Stimulated activated CD4-positive, alpha-beta T cell treated with anti-CD3 and anti-CD28 coated beads, Interleukin-2, amount 100 ng/mL, for 48 hours (primary cell): Measurements from ENCODE around the gene PCDHA7.
A peak's percentile ranks its signal among the peaks of the same experiment; 100 is the strongest.
"Not testable (repeated sequence)": the region's sequence is repeated elsewhere in the genome, so short reads cannot be mapped to it uniquely, and the experiment has no call there.

Experiments
- DNase-seq, 2 donors: peaks; one replicate each; pipeline ENCODE4 v3.0.0-alpha.2; 2020

The PCDHA7 gene

GRCh38 chr5:140823475-140823874, 10.6 kb upstream of the PCDHA7 start:
- DNase-seq = no peak

- DNase-seq = no peak
These were observed 6.2 kb upstream of the PCDHA7 start, which contains the start of gene PCDHA6 for GRCh38 chr5:140827704-140828361. PCDHA6 (plus strand) TSS chr5:140827960; CDS start chr5:140828092, 132 bp downstream.

- DNase-seq = no peak
These were observed 5.7 kb upstream of the PCDHA7 start for GRCh38 chr5:140828362-140828737.

- DNase-seq = not testable (repeated sequence)
These were observed 4.3 kb upstream of the PCDHA7 start for GRCh38 chr5:140829511-140830501.

- DNase-seq = not testable (repeated sequence)
These were observed 455 bp downstream of the PCDHA7 start for GRCh38 chr5:140834439-140835008.

GRCh38 chr5:140835622-140836510, 1.8 kb downstream of the PCDHA7 start:
- no peak for DNase-seq

GRCh38 chr5:140840978-140841962, 7.2 kb downstream of the PCDHA7 start, which contains the start of gene PCDHA8:
PCDHA8 (plus strand) TSS chr5:140841187; CDS start chr5:140841322, 135 bp downstream.
- DNase-seq = peak in 1 of 2 donors; percentile 24

- DNase-seq = no peak
These were observed 9.0 kb downstream of the PCDHA7 start for GRCh38 chr5:140842798-140843733.

- not testable (repeated sequence) for DNase-seq
These were observed 14.4 kb downstream of the PCDHA7 start, which contains the start of gene PCDHA9 for GRCh38 chr5:140848139-140849102. PCDHA9 (plus strand) TSS chr5:140848382; CDS start chr5:140848496, 114 bp downstream.

- not testable (repeated sequence) for DNase-seq
These were observed 16.0 kb downstream of the PCDHA7 start for GRCh38 chr5:140849831-140850634.

GRCh38 chr5:140855772-140856674, 22.0 kb downstream of the PCDHA7 start, which contains the start of gene PCDHA10:
PCDHA10 (plus strand) TSS chr5:140855897; CDS start chr5:140856049, 152 bp downstream.
- no peak for DNase-seq

- DNase-seq = no peak
These were observed 23.3 kb downstream of the PCDHA7 start for GRCh38 chr5:140857177-140857986.

- no peak for DNase-seq
These were observed 23.8 kb downstream of the PCDHA7 start for GRCh38 chr5:140857987-140858240.

- DNase-seq = no peak
These were observed 28.6 kb downstream of the PCDHA7 start for GRCh38 chr5:140862441-140863295.
